HG03439 (cell line): ENCODE results near the gene LRP1B.
"Not testable (repeated sequence)": the region's sequence is repeated elsewhere in the genome, so short reads cannot be mapped to it uniquely, and the experiment has no call there.

Source experiments
- ATAC-seq: cut with Tn5 transposase; IDR thresholded peaks from one replicate; pipeline ENCODE4 v1.9.1; 2021; ENCODE audit warnings: mild to moderate bottlenecking, moderate library complexity; ENCODE audit not compliant: unreplicated experiment

Gene LRP1B

DNA sequence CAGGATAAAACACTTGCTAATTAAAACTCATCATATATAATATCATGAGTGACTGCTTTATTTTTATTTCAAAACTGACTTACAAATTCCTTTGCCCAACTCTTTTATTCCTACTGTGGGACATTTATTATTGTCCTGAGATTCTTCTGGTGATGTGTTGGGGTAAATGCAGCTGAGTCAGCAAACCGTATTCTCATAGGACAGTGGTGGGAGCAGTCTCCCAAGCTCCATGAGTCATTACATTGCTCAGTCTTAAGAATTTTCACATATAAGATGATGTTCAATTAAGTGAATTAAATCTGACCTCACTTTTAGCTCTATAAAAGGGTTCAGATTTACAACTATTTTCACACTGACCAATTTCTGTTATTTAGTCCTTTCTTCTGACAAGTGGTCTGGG lies 1530.7 kb downstream of the LRP1B start:
- ATAC-seq, result no peak

DNA sequence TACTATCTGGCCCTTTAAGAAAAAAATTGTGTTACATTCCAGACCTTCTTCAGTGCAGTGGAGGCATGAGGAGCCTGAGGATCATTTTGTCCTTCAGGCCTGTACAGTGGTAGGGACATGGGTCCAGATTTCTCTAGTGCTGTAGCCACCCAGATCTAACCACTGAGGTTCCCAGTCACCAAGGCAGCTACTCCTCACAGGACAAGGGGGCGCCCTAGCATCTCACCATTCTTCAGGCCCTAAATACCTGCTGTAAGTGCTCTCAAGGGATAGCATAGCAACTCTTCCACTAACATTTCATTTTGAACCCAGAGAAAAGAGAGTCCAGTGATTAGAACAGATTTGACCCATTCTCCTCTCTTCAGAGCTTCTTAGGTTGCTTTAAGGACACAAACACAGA lies 1533.0 kb downstream of the LRP1B start:
- ATAC-seq, result no peak

DNA sequence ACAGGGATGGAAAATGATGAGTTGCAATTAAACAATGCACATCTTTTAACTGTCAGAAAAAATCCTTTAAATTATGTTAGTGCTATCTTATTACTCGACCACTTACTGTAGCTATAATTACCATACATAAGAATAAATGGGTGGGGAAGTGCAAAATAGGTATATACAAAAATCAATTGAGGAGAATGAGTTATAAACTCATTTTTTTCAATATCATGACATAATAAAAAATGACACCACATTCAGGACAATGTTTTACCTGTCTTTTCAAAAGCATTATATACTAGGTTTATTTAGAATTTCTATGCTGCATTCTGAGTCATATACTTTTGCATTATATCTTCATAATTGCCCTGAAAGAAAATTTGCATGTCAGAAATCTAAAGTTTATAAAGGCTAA lies 1533.6 kb downstream of the LRP1B start:
- no peak for ATAC-seq

DNA sequence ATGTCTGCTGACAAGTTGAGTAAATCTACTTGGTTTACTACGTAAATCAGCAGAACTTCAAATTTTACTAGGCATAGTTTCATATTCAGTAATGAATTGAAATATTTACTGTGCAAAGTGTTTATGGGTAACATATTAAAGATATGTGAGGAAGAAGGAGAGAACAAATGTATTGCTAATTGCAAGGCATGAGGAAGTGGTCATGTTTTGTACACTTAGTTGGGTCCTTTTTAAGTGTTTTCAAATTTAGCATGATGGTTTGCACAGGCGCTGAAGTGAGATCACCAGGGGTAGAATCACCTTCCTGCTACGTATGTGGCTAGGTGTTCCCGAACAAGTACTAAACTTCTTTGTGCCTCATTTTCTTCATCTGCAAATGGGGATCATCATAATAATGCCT lies 1534.4 kb downstream of the LRP1B start:
- no peak for ATAC-seq

DNA sequence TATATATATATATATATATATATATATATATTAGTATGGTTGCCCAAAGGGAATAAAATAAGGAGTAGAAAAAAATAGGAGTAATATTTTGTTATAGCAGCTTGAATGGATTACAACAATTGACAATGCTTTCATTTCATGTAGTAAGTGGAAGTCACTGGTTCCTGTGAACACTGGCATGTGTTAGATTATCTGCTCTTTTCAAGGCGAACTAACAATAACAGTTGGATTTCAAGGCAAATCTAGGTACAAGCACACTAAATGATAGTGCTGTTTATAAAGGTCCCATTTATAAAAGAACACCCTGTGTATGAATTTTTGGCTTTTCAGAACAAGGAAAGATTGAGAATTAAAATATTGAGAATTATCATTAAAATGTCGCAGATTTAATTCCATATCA lies 1535.7 kb downstream of the LRP1B start:
- ATAC-seq, result no peak

DNA sequence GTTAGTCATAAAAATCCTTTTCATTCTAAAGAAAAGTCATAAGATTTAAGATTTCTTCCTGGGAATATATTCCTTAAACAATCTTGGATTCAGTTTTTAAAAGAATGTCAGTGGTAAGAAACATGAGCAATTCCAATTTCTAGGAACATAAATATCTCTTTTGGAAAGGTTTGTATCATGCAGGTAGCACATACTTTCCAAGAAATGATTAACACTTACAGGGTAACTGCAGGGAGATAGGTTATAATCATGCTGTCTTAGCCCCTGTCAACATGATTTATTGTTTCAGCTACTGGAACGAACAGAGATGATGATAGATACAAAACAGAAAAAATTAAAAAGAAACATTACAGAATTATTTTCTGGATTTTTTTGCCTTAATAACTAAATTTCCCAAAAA lies 1537.7 kb downstream of the LRP1B start:
- no peak for ATAC-seq

DNA sequence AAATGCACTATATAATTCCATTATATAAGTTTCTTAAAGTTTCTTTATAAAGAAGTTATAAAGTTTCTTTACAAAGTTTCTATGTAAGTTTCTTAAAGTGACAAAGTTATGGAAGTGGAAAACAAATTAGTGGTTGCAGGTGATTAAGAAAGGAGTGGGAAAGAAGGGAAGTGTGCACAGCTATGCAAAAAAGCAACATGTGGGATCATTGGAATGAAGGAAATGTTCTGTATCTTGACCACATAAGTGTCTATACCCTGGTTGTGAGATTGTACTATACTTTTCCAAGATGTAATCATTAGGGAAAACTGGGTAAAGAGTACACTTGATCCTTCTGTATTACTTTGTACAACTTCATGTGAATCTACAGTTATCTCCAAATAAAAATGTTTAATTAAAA lies 1541.1 kb downstream of the LRP1B start:
- ATAC-seq, result no peak

DNA sequence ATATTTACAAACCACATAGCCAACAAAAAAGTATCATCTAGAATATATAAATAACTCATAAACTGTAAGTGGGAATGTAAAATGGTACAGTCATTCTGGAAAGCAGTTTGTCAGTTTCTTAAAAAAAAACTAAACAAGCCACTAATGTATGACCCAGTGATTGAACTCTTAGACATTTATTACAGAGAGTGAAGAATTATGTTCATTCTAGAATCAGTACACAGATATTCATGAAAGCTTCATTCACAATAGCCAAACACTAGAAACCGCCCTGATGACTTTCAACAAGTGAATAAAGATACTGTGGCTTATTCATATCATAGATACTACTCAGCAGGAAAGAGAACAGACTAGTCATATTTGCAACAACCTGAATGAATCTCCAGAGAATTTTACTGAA lies 1541.5 kb downstream of the LRP1B start:
- no peak for ATAC-seq

DNA sequence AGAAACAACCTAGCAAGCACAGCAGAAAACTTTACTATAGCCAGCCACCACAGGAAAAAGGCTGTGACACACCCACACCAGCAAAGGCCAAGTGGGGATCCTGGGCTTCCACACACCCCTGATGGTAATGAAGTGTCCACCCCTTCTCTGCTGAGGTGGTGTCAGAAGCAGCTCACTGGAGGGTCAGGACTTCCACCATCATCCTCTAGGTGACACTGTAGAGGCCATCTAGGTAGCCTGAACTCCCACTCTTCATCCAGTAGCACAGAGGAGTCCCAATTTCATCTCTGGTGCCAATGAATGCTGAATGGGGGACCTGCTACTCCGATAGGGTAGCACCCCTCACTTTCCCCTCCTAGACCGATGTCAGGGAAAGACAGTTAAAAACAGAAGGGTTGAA lies 1544.4 kb downstream of the LRP1B start:
- ATAC-seq, result peak; percentile 99

DNA sequence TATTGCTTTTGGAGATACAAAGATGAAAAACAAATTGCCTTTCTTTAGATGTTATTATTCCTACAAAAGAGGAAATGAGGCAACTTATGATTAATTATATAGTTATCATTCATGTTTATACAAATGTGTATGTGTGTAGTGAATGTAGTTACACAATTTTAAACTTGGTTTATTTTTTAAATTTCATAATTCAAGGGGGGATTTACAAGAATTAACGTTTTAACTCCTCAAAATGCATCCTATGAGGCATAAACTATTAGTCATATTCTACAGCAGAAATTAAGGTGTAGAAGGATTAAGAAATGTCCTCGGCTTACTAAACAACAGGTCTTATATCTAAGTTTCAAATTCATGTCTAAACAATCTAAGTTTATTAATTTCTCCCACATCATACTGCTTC lies 1545.8 kb downstream of the LRP1B start:
- no peak for ATAC-seq

DNA sequence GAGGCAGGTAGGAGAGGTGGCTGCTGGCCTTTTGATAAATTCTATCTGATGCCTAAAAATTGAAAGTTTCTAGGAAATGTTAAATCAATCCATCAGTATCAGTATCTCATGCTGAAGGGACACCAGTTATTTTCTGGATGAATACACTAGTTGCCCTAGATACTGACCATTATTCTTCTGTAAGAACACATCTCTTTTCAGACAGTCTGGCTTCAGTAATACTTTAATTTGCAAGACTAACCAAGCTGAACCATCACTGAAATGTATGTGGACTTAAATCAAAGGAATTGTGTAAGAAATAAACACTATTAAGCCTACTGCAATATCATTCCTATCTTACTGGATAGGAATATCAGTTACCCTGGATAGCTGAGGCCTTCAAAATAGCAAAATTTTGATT lies 1546.3 kb downstream of the LRP1B start:
- no peak for ATAC-seq

DNA sequence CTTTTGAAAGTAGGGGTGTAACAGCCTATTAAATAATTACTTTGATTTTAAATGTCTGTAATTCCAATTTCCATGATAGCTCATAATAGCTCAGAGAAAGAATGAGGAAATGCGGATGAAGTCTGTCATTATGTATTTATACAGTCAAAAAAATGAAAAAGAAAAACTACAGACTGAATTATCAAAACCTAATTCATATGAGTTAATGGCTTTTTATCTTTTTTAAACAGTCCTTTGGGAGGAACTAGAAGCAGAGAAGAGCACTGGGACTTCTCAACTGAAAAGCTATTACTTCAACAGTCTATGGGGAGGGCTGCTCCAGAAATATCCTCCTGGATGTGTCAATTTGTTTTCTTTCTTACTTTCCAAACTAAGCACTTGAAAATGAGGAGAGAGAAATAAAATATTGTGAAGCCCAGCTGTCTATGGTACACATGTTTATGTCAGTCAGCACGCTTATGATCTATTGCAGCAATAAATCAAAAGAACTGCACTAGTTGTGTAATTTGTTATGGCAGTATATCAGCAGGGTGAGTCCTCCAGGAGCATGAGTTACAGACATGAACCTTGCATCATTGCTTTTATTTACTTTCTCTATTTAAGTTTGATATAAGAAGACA lies 1550.2 kb downstream of the LRP1B start:
- ATAC-seq, result no peak

DNA sequence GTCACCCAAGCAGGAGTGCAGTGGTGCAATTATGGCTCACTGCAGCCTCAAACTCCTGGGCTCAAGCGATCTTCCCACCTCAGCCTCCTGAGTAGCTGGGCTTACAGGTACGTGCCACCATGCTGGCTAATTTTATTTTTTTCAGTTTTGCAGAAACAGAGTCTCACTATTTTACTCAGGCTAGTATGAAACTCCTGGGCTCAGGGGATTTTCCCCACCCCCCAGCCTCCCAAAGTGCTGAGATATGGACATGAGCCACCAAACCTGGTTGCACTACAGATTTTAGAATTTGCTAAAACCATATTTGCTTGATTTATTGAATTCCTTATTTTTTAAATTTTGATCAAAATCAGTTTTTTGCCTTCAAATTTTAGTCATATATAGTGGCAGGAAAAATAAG lies 1553.4 kb downstream of the LRP1B start:
- ATAC-seq, result no peak

DNA sequence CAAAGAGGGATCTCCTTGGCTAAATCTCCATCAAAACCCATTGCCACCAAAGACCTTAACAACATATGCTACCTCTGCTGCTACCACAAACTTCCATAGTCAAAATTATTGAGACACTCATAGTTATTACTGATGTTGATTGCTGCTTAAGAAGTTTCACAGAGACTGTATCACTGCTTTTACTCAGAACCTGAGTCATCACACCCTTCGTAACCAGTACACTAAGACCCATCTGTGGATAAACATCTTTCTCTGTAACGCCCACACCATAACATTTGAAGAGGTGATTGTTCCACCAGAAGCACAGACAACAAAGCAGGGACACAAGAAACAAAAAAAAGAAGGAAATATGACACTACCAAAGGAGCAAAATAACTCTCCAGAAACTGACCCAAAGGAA lies 1563.1 kb downstream of the LRP1B start:
- no peak for ATAC-seq

DNA sequence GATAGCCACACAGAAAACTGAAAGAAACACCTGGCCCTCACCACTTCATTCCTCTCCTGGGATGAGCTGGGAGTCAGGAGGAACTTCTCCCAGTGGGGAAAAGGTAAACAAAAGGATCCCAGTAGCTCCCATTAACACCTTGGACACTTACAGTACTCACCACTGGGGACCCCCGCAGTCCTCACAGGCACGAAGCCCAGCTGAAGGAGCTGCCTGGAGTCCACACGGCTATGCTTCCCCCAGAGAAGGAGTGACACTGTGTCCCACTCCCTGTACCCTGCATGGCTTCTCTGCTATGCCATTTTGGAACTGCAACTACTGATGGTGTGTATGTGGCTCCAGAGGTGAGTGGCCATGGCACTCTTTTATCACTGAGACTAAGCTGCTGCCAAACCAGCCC lies 1565.1 kb downstream of the LRP1B start:
- ATAC-seq, result no peak

DNA sequence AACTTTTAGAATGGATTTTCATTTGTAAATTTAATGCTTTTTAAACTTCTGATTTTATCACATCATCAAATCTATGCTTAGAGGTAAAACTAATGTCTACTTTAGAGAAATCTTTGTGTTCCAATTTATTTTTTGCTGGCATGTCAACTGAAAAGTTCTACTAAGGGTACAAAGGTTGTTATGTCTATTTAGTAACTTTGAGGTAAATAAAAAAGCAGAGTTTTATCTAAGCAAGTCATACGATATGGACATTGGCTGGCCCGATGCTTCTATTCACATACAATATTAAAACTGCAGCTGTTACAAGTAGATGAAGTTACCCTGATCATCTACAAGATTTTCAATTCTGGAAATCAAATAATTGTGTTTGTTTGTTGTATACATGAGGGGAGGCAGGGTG lies 1575.1 kb downstream of the LRP1B start:
- ATAC-seq, result no peak

DNA sequence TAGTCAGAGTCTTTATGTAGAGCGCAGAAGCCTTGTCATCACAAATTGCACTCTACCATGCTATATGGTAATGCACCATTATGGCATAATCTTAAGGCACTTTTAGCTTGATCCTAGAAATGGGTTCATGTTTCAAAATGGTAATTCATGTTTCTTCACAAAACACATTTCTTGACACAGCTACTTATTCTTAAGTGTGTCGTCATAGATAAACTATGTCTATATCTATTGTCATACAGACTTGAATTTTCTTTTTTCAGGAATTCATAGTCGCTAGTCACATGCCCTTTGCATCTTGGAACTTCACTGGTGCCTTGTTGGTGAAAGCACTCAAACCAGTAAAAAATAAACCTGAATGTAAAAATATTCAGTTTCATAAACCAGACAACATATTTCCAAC lies 1578.2 kb downstream of the LRP1B start:
- ATAC-seq, result no peak

DNA sequence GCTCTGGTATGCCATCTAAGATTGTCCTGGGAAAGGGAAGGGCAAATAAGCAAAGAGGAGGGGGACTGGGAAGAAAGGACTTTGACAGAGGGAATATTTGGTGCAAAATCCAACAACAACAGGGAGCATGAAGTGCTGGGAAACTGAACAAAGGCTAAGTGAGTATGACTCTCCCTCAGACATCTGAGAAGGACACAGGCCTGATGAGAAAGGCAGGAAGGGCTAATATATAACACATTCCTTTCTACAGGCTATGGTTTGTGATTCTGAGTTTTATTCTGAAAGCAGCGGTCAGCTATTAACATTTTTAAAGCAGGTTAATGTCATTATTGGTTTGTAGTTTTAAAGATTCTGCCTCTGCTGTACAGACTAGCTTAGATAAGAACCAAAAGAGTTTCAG lies 1579.5 kb downstream of the LRP1B start:
- no peak for ATAC-seq

DNA sequence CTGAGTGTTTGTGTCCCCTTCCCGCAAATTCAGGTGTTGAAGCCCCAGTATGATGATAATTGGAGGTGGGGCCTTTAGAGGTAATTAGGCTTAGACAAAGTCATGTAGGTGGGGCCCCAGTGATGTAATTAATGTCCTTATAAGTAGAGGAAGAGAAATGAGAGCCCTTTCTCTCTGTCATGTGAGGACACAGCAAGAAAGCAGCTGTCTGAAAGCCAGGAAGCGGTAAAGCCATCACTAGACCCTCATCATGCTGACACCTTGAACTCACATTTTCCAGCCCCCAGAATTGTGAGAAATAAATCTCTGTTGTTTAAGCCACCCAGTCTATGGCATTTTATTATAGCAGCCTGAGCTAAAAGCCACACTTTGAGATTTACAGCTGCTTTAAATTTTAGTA lies 1580.0 kb downstream of the LRP1B start:
- ATAC-seq, result no peak

DNA sequence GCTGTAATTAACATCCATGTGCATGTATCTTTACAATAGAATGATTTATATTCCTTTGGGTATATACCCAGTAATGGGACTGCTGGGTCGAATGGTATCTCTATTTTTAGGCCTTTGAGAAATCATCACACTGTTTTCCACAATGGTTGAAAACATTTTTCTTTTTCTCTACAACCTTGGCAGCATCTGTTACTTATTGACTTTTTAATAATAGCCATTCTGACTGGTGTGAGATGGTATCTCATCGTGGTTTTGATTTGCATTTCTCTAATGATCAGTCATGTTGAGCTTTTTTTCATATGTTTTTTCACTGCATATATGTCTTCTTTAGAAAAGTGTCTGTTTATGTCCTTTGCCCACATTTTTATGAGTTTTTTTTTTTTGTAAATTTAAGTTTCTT lies 1586.0 kb downstream of the LRP1B start:
- ATAC-seq, result not testable (repeated sequence)

DNA sequence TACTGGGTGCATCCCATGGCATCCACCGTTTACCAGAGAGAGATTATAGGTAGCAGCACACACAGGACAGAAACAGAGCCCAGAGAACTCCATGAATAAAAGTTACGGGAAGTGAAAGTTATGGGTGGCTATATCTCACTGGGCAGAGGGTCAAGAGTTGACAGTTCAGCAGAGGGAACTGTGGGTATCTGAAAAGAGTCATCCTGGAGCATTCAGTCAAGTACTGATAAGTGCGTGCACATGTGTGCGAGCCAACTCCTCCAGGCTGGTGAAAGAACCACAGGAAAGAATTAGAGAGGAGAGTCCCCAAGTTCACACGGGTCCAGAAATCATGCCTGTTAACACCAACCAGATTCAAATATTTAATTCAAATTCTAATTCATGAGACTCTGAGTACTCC lies 1588.2 kb downstream of the LRP1B start:
- ATAC-seq, result no peak

DNA sequence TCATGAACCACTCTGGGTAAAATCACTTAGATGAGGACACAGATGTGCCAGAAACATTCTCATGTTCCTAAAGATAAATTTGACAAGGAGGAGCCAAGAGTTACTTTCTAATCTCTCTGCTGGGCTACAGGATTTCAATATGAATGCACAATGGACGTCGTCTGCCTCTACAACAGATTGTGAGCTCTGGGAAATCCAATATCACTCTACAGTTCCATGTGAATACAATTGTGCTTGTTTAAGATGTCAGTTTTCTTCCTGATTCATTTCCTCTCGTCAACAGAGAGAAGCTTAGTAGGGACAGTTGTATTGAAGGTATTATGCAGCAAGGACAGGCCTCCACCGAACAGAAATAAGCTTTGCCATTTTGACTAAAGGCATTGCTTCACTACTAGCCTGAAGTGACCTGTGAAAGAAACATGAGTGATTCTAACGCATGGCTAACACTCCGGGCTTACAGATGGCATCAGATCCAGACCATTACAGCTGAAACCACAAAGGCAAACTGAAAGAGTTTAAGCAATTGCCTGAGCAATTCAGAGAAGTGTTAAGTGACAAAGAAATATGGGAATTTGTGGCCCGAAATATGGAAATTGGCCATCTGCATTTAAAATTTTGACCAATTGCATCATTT lies 1591.5 kb downstream of the LRP1B start:
- ATAC-seq, result no peak

DNA sequence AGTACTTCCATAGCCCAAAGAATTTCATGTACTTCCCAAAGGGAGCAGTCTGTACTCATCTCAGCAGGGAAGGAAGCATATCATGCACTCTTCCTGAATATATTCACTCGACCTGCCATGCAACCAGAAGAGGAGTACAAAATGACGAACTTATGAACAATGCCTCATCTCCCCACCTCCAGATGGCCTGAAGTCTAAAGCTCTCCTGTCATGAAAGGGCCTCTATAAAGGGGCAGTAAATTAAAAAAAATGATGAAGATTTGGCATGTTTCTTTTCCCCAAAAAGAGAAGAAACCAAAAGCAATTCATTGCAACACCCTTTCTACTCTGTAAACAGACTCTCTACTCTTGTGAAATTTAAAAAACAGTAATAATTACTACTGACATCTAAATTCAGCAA lies 1601.1 kb downstream of the LRP1B start:
- no peak for ATAC-seq
